ENCODE measurements around the gene ASIP. TPM values are rescaled to one million over a fixed set of nuclear protein-coding genes. Genes with fewer than 3 reads are reported as not detected.
"Not testable (repeated sequence)": the region's sequence is repeated elsewhere in the genome, so short reads cannot be mapped to it uniquely, and the experiment has no call there.

ASIP gene
- total RNA-seq, 1 donor from 2014 or later = not detected

DNA sequence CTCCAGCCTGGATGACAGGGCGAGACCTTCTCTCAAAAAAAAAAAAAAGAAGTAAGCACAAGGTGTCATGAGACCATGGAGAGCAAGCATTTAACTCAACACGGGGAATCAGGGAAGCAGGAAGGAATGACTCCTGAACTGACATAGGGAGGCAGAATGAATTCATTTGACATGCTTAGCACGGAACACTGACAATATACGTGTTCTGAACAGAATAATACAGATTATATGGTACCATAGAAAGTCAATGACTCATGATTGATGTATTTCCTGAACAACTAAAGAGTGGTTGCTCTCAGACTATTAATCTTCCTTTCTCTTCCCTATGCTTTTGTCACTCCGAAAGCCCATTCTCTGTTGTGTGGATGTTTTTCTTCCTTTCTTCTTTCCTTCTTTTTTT lies 20.7 kb upstream of the ASIP start:
- Mint-ChIP-seq H3K9me3 (ENCODE audit: unreplicated experiment) (peaks cover 3% of the 10 kb centered on the region), H3K4me1 (ENCODE audit: low read depth, unreplicated experiment) (peaks cover 8% of the 10 kb centered on the region), H3K27ac (ENCODE audit: unreplicated experiment) (no peak overlapping the region), H3K4me3 (ENCODE audit: unreplicated experiment) (no peak overlapping the region), H3K36me3 (ENCODE audit: low read depth, unreplicated experiment) (no peaks in the 10 kb centered on the region), H3K27me3 (ENCODE audit: low read depth, unreplicated experiment) (peaks cover 2% of the 10 kb centered on the region)
- Histone ChIP-seq H3K9me3 (ENCODE audit: insufficient read depth, low read depth, low read length) (no peaks in the 10 kb centered on the region), H2AFZ (ENCODE audit: low read depth, low read length) (no peak overlapping the region), H3K36me3 (ENCODE audit: insufficient read depth, low read length) (no peaks in the 10 kb centered on the region), H4K20me1 (ENCODE audit: insufficient read depth, low read length) (no peaks in the 10 kb centered on the region), H3K4me2 (ENCODE audit: low read length) (peak overlapping the region; percentile 53), H3K79me2 (ENCODE audit: insufficient read depth, low read length) (no peaks in the 10 kb centered on the region), H3K4me1 (ENCODE audit: insufficient read depth, low read length) (peaks cover 4% of the 10 kb centered on the region), H3K4me3 (ENCODE audit: insufficient read depth, low read depth, low read length) (no peak overlapping the region), H3K9ac (ENCODE audit: low read length) (no peak overlapping the region), H3K27me3 (ENCODE audit: insufficient read depth, low read length) (no peaks in the 10 kb centered on the region), H3K27ac (ENCODE audit: low read depth, low read length) (no peak overlapping the region)
- DNase-seq (ENCODE audit: low read depth) (peak; percentile 76), FAIRE-seq (peak; percentile 56)
- TF ChIP-seq, protein P1, sequence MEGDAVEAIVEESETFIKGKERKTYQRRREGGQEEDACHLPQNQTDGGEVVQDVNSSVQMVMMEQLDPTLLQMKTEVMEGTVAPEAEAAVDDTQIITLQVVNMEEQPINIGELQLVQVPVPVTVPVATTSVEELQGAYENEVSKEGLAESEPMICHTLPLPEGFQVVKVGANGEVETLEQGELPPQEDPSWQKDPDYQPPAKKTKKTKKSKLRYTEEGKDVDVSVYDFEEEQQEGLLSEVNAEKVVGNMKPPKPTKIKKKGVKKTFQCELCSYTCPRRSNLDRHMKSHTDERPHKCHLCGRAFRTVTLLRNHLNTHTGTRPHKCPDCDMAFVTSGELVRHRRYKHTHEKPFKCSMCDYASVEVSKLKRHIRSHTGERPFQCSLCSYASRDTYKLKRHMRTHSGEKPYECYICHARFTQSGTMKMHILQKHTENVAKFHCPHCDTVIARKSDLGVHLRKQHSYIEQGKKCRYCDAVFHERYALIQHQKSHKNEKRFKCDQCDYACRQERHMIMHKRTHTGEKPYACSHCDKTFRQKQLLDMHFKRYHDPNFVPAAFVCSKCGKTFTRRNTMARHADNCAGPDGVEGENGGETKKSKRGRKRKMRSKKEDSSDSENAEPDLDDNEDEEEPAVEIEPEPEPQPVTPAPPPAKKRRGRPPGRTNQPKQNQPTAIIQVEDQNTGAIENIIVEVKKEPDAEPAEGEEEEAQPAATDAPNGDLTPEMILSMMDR (IDR thresholded peaks at IDR 0.05; ENCODE audit: insufficient read depth, low read depth, low read length) = no peak
- TF ChIP-seq EZH2 (IDR thresholded peaks at IDR 0.05; ENCODE audit: insufficient read depth, low read length) = no peak

DNA sequence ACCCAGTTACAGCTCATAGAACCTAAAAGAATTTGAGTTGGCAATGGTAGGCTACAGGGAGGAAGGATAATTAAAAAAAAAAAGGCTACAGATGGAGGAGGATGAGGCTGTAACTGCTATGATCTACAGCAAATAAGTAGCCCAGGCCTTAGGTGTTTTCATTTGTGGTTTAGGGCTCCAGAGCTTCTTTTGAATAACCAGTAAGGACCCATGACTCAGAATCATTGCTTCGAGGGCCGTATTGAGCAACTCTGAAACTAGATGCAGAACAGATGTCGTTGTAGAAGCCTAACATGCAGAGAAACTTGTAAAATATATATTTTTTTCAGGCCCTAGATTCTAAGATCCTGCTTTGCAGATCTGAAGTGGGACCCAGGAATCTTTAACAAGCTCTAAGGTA lies 19.0 kb upstream of the ASIP start:
- no peak overlapping the region for H3K4me3 Mint-ChIP-seq (ENCODE audit: unreplicated experiment)
- peak; percentile 96 for DNase-seq (ENCODE audit: low read depth)

DNA sequence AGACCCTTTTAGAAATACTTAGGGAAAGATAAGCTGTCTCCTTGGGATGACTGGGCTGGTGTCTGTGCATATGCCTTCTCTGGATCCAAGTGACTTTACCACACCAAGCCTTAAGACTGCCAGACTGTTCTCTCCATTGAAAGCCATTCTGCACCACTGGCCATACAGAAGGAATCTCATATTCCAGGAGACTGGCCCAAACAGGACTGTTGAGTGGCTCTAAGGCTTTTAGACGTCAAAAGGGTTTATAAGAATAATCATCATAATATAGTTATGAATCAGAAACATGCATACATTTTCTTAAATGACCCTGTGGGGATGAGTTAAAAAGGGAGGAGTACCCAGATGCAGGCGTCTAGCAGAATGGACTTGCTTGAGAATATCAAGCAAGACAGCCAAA lies 17.0 kb upstream of the ASIP start:
- H3K9ac ChIP-seq (ENCODE audit: low read length); H3K27me3 ChIP-seq (ENCODE audit: insufficient read depth, low read length); H3K27me3 Mint-ChIP-seq (ENCODE audit: low read depth, unreplicated experiment); H3K27ac ChIP-seq (ENCODE audit: low read depth, low read length); H3K9me3 ChIP-seq (ENCODE audit: insufficient read depth, low read depth, low read length); H3K4me3 ChIP-seq (ENCODE audit: insufficient read depth, low read depth, low read length); H3K4me2 ChIP-seq (ENCODE audit: low read length); H3K4me1 ChIP-seq (ENCODE audit: insufficient read depth, low read length); H3K4me3 Mint-ChIP-seq (ENCODE audit: unreplicated experiment); H3K27ac Mint-ChIP-seq (ENCODE audit: unreplicated experiment); DNase-seq (ENCODE audit: low read depth); H3K36me3 ChIP-seq (ENCODE audit: insufficient read depth, low read length); H2AFZ ChIP-seq (ENCODE audit: low read depth, low read length); H4K20me1 ChIP-seq (ENCODE audit: insufficient read depth, low read length); H3K4me1 Mint-ChIP-seq (ENCODE audit: low read depth, unreplicated experiment); H3K36me3 Mint-ChIP-seq (ENCODE audit: low read depth, unreplicated experiment); H3K79me2 ChIP-seq (ENCODE audit: insufficient read depth, low read length); FAIRE-seq; H3K9me3 Mint-ChIP-seq (ENCODE audit: unreplicated experiment): not testable (repeated sequence)

More for the DNA sequence above, 19.0 kb upstream of the ASIP start:
- Mint-ChIP-seq H3K36me3 (ENCODE audit: low read depth, unreplicated experiment) (no peaks in the 10 kb centered on the region), H3K27me3 (ENCODE audit: low read depth, unreplicated experiment) (peaks cover 2% of the 10 kb centered on the region), H3K27ac (ENCODE audit: unreplicated experiment) (no peak overlapping the region), H3K4me1 (ENCODE audit: low read depth, unreplicated experiment) (peaks cover 6% of the 10 kb centered on the region), H3K9me3 (ENCODE audit: unreplicated experiment) (peaks cover 3% of the 10 kb centered on the region)
- Histone ChIP-seq H2AFZ (ENCODE audit: low read depth, low read length) (no peak overlapping the region), H3K9me3 (ENCODE audit: insufficient read depth, low read depth, low read length) (no peaks in the 10 kb centered on the region), H3K79me2 (ENCODE audit: insufficient read depth, low read length) (no peaks in the 10 kb centered on the region), H4K20me1 (ENCODE audit: insufficient read depth, low read length) (no peaks in the 10 kb centered on the region), H3K27ac (ENCODE audit: low read depth, low read length) (no peak overlapping the region), H3K27me3 (ENCODE audit: insufficient read depth, low read length) (no peaks in the 10 kb centered on the region), H3K4me1 (ENCODE audit: insufficient read depth, low read length) (peaks cover 4% of the 10 kb centered on the region), H3K4me2 (ENCODE audit: low read length) (no peak overlapping the region), H3K36me3 (ENCODE audit: insufficient read depth, low read length) (no peaks in the 10 kb centered on the region), H3K4me3 (ENCODE audit: insufficient read depth, low read depth, low read length) (no peak overlapping the region), H3K9ac (ENCODE audit: low read length) (no peak overlapping the region)
- TF ChIP-seq EZH2 (IDR thresholded peaks at IDR 0.05; ENCODE audit: insufficient read depth, low read length) = no peak
- no peak for FAIRE-seq
